Measurements from ENCODE around the gene CNGA1.

The CNGA1 gene

DNA sequence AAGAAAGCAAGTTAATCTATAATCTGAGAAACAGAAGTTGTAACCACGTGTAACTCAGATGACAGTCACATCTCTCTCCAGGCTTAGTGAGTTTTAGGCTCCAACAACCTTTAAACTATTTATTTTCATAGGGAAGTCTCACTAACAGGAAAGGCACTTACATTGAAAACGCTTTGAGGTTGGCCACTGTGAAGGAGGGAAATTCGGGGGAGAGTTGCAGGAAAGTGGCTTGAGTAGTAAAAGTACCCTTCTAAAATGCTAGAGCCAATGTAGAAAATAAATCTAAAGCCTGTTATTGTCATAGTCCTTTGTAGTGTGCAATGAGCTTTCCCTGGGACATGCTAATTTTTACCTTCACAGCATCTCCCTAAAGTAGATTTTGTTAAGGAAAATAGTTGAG lies 101.1 kb downstream of the CNGA1 start:
- no peak overlapping the region for H3K4me3 ChIP-seq (ENCODE audit: low read depth, low read length)
- TF ChIP-seq, protein P1, sequence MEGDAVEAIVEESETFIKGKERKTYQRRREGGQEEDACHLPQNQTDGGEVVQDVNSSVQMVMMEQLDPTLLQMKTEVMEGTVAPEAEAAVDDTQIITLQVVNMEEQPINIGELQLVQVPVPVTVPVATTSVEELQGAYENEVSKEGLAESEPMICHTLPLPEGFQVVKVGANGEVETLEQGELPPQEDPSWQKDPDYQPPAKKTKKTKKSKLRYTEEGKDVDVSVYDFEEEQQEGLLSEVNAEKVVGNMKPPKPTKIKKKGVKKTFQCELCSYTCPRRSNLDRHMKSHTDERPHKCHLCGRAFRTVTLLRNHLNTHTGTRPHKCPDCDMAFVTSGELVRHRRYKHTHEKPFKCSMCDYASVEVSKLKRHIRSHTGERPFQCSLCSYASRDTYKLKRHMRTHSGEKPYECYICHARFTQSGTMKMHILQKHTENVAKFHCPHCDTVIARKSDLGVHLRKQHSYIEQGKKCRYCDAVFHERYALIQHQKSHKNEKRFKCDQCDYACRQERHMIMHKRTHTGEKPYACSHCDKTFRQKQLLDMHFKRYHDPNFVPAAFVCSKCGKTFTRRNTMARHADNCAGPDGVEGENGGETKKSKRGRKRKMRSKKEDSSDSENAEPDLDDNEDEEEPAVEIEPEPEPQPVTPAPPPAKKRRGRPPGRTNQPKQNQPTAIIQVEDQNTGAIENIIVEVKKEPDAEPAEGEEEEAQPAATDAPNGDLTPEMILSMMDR (IDR thresholded peaks at IDR 0.05; ENCODE audit: low read depth, low read length) = no peak

DNA sequence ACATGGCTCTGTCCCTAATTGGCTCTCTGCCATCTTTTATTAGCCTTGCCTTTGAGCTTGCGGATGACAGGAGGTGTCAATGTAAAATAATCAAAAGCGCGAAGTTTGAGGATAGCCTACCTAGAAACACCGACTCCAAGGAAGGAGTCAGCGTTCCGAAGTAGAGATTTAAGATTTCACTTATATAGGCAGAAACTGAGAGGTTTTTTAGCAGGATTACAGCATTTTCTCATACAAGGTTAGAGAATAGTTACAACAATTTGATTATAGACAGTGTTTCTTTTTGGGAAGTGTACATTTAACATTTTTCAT lies 101.6 kb downstream of the CNGA1 start:
- peak overlapping the region; percentile 96 for H3K4me3 ChIP-seq (ENCODE audit: low read depth, low read length)
- TF ChIP-seq, protein P1 (IDR thresholded peaks at IDR 0.05; ENCODE audit: low read depth, low read length) = no peak

DNA sequence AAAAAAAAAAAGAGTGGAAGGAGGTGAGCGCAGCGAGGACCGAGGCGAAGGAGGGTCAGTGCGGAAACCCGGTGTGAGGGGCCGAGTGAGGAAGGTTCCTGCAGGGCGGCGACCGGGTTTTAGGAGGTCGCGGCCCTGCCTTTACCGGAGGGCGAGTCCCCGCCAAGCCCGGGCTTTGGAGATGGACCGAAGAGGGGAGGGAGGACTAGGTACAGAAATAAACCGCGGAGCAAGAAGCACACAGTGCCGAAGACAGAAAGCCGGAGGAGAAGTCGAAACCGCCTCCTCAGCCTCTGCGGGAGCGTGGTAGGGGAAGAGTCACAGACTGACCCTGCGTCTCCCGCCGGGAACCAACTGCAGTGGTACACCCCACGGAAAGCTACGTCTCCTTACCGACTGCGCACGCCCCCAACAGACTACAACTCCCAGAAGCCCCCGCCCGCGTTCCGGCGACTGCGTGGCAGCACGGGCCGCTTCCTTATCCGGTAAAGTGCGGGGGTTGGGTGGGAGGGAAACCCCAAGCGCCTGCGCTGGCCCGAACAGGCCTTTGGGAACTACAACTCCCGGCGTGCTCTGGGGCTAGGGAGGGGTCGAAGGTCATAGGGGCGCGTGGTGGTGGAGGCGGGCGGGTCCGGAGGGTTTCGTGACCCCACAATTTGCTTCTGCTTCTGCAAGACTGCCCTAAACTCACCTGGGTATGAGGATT lies 102.1 kb downstream of the CNGA1 start, which contains the start of gene NFXL1:
Gene NFXL1 (minus strand): TSS at position 364 of the 706 bp plus-strand sequence. CDS start 380 bp downstream, outside the sequence.
- TF ChIP-seq, protein P1 (IDR thresholded peaks at IDR 0.05; ENCODE audit: low read depth, low read length) = no peak
- peak within 1 kb of the TSS; percentile 96 for H3K4me3 ChIP-seq (ENCODE audit: low read depth, low read length)

DNA sequence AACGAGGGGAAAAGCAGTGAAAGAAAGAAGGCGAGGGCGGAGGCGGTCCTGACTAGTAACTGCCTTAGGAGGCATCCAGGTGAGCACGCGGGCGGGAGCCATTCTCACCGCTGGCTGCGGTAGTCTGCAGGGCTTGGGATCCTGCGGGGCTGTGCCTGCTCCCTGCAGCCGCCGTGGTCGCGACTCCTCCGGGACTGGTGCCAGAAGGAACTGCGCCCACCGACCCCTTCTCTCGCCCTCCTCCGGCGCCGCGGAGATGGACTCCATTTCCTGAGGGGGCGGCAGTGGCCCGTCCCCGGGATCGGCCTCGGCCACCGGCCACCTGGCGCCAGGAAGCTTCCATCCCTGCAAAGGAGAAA lies 102.6 kb downstream of the CNGA1 start:
- peak overlapping the region; percentile 96 for H3K4me3 ChIP-seq (ENCODE audit: low read depth, low read length)
- TF ChIP-seq, protein P1 (IDR thresholded peaks at IDR 0.05; ENCODE audit: low read depth, low read length) = no peak

DNA sequence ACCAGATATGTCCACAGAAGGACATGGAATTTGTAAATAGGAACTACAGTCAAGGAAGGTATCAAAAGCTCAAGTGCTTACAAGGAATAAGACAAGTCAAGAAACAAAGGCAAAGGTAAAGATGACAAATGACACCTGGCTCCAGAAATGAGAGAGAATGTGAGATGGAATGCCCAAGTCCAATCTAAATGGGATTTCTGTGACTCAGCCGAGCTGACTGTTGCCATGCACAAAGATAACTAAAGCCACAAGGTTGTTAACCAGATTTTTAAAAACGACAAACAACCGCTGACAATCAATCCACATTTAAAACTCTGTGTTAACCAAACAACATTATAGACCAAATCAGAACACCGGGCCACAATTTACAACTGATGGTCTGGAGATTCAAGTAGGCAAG lies 103.2 kb downstream of the CNGA1 start:
- TF ChIP-seq, protein P1 (IDR thresholded peaks at IDR 0.05; ENCODE audit: low read depth, low read length) = no peak
- H3K4me3 ChIP-seq (ENCODE audit: low read depth, low read length) = peak overlapping the region; percentile 96

DNA sequence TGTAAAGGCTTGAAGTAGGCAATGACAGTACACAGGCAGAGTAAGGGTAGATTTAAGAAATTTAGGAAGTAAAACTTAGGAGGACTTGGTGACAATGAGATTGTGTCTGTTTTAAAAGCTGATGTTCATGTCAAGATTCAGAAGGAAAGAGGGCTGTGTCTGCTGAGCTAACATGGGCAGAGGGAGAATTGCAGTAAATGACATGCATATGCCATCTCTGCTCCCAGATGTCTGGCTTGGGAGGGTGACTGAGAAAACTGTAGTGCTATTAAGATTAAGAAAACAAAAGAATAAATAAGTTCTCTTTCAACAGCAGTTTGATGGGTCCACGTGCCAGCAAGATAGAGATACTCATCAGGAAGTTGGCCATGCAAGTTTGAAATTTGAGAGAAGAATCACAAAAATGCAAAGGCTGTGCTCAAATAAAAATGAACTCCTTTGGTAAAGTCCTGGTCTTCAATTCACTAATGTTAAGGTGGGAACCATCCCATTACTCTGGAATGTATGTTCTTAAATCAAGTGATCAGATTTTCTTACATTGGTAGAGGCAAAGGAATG lies 109.3 kb downstream of the CNGA1 start:
- TF ChIP-seq, protein P1 (IDR thresholded peaks at IDR 0.05; ENCODE audit: low read depth, low read length) = no peak

DNA sequence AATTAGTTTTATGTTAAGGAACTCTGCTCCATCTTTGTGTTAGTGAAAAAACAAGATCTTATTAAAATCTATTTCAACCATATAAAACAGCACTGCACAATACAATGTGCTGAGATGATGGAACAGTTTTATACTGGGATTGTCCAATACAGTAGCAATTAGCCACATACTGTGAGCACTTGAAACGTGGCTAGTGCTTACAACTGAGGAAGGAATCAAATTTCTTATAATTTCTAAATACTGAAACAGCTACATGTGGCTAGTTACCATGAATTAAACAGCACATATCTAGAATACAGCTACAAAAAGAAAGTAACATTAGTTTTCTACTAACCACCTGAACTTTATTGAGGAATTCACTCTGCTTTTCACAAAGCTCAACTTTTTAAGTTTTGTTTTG lies 116.8 kb downstream of the CNGA1 start:
- TF ChIP-seq, protein P1 (IDR thresholded peaks at IDR 0.05; ENCODE audit: low read depth, low read length) = no peak
- H3K4me3 ChIP-seq (ENCODE audit: low read depth, low read length) = no peak overlapping the region

More for the DNA sequence above, 109.3 kb downstream of the CNGA1 start:
- no peak overlapping the region for H3K4me3 ChIP-seq (ENCODE audit: low read depth, low read length)

Measured in WI38 (cell line).